Natural killer cell (primary cell): Measurements from ENCODE around the gene ADAM19. TPM values are rescaled to one million over a fixed set of nuclear protein-coding genes. Genes with fewer than 3 reads are reported as not detected.

ENCODE experiments used
- ATAC-seq, 3 donors: fragments of 150-1000 bp in 2 of 3; fragments of 200-7000 bp in 1 of 3; cut with Tn5 transposase; 1 replicate in 1 of 3; 2 replicates in 2 of 3; pipeline ENCODE4 v1.10.0; 2021; ENCODE audit warnings: mild to moderate bottlenecking in 2 of 3, moderate library complexity in 2 of 3
- DNase-seq, 2 donors: peaks; one replicate each; pipeline versions ENCODE4 v3.0.0 to v3.0.0-alpha.2; 2013 to 2021; ENCODE audit warnings: mixed read lengths in 1 of 2
- H3K27ac ChIP-seq: one replicate; pipeline ENCODE4 v1.5.1; 2013; ENCODE audit warnings: mild to moderate bottlenecking, low read length
- H3K27me3 ChIP-seq: one replicate; pipeline ENCODE4 v1.6.1; 2013; ENCODE audit warnings: low read length; ENCODE audit not compliant: control insufficient read depth, insufficient read depth
- H3K36me3 ChIP-seq: one replicate; pipeline ENCODE4 v1.6.1; 2013; ENCODE audit warnings: low read length; ENCODE audit not compliant: control insufficient read depth, insufficient read depth
- H3K4me1 ChIP-seq: one replicate; pipeline ENCODE4 v1.6.1; 2013; ENCODE audit warnings: low read length; ENCODE audit not compliant: control insufficient read depth, insufficient read depth
- H3K4me3 ChIP-seq: one replicate; pipeline ENCODE4 v1.5.1; 2013; ENCODE audit warnings: low read length
- H3K9me3 ChIP-seq: one replicate; pipeline ENCODE4 v1.6.1; 2013; ENCODE audit warnings: low read length; ENCODE audit not compliant: control insufficient read depth, insufficient read depth
- H3K27ac Mint-ChIP-seq, 2 donors: one replicate each; pipeline ENCODE4 v1.8.0; 2022; ENCODE audit warnings: mild to moderate bottlenecking in 2 of 2, mixed read lengths in 2 of 2, moderate library complexity in 1 of 2
- H3K27me3 Mint-ChIP-seq, 2 donors: one replicate each; pipeline ENCODE4 v1.8.0; 2022; ENCODE audit warnings: low read depth in 2 of 2, mixed read lengths in 2 of 2
- H3K36me3 Mint-ChIP-seq: one replicate; pipeline ENCODE4 v1.8.0; 2022; ENCODE audit warnings: mixed read lengths
- H3K4me1 Mint-ChIP-seq, 2 donors: one replicate each; pipeline ENCODE4 v1.8.0; 2022; ENCODE audit warnings: mixed read lengths in 2 of 2
- H3K4me3 Mint-ChIP-seq: one replicate; pipeline ENCODE4 v1.8.0; 2022; ENCODE audit warnings: mild to moderate bottlenecking, moderate library complexity, mixed read lengths
- H3K9me3 Mint-ChIP-seq, 2 donors: one replicate each; pipeline ENCODE4 v1.8.0; 2022; ENCODE audit warnings: mixed read lengths in 2 of 2
- CTCF ChIP-seq: fragments of 200-600 bp; IDR thresholded peaks from one replicate; pipeline ENCODE4 v1.8.0; 2022; ENCODE audit warnings: antibody characterized with exemption
- WGBS: methylation state at CpG from one replicate; pipeline ENCODE4 v1.1.7; 2013; ENCODE audit warnings: missing lambda C conversion rate; ENCODE audit not compliant: insufficient coverage; 5-methylcytosine and 5-hydroxymethylcytosine counted together
- intact Hi-C: fragments of 100-400 bp; cut with micrococcal nuclease; formaldehyde crosslinking; loops from one replicate; pipeline ENCODE4 v1.14.2; 2022
- total RNA-seq, 4 donors: library from RNA; stranded (reverse); fragments of 120-200 nt in 1 of 4; gene quantifications; one replicate each; pipeline versions ENCODE4 v1.2.3 to v1.2.4, GENCODE V29; 2013 to 2022

Gene ADAM19
- total RNA-seq, 3 donors from 2014 or later (not counting 1 experiment from before 2014, with no cell fraction given) = 1.2 to 28.0 (median 4.7) TPM

- Histone ChIP-seq H3K4me3 (no peak overlapping the region), H3K9me3 (no peaks in the 10 kb centered on the region), H3K27me3 (no peaks in the 10 kb centered on the region), H3K27ac (no peak overlapping the region), H3K4me1 (peaks cover 14% of the 10 kb centered on the region), H3K36me3 (no peaks in the 10 kb centered on the region)
- no peak overlapping the region for H3K27ac Mint-ChIP-seq
- TF ChIP-seq CTCF = no peak
- no peaks in the 10 kb centered on the region for H3K9me3 Mint-ChIP-seq
- no peaks in the 10 kb centered on the region for H3K36me3 Mint-ChIP-seq
- H3K27me3 Mint-ChIP-seq = peaks cover 10 to 18% of the 10 kb centered on the region in 2 donors
- DNase-seq = no peak
- no peak overlapping the region for H3K4me3 Mint-ChIP-seq
- 60% methylated on average over 2 of the region's 2 CpGs for WGBS
- peaks cover 38% of the 10 kb centered on the region in 2 donors for H3K4me1 Mint-ChIP-seq
- intact Hi-C loops = no loop called here
- no peak for ATAC-seq
These were observed 19.3 kb upstream of the ADAM19 start for GRCh38 chr5:157594675-157595459.

GRCh38 chr5:157594257-157594656 is 18.7 kb upstream of the ADAM19 start:
- H3K36me3 Mint-ChIP-seq = no peaks in the 10 kb centered on the region
- H3K4me1 ChIP-seq = peaks cover 14% of the 10 kb centered on the region
- H3K27ac ChIP-seq = no peak overlapping the region
- H3K4me3 ChIP-seq = no peak overlapping the region
- no peaks in the 10 kb centered on the region for H3K9me3 ChIP-seq
- no peak for ATAC-seq
- H3K27me3 ChIP-seq = no peaks in the 10 kb centered on the region
- no peak overlapping the region for H3K27ac Mint-ChIP-seq
- H3K4me1 Mint-ChIP-seq = peaks cover 38% of the 10 kb centered on the region in 2 donors
- TF ChIP-seq CTCF = no peak
- H3K36me3 ChIP-seq = no peaks in the 10 kb centered on the region
- no peak overlapping the region for H3K4me3 Mint-ChIP-seq
- H3K27me3 Mint-ChIP-seq = peaks cover 10 to 21% of the 10 kb centered on the region in 2 donors
- H3K9me3 Mint-ChIP-seq = no peaks in the 10 kb centered on the region
- intact Hi-C loops = no loop called here
- no peak for DNase-seq

- H3K27ac Mint-ChIP-seq = no peak overlapping the region
- no peak overlapping the region for H3K4me3 Mint-ChIP-seq
These were observed 17.6 kb upstream of the ADAM19 start for GRCh38 chr5:157593052-157593757.

More at GRCh38 chr5:157593052-157593757, 17.6 kb upstream of the ADAM19 start:
- Histone ChIP-seq H3K27me3 (no peaks in the 10 kb centered on the region), H3K9me3 (no peaks in the 10 kb centered on the region), H3K4me3 (no peak overlapping the region), H3K27ac (peak overlapping the region; percentile 82), H3K36me3 (no peaks in the 10 kb centered on the region), H3K4me1 (peaks cover 14% of the 10 kb centered on the region)
- H3K9me3 Mint-ChIP-seq = no peaks in the 10 kb centered on the region
- intact Hi-C loops = no loop called here
- H3K27me3 Mint-ChIP-seq = peaks cover 10 to 21% of the 10 kb centered on the region in 2 donors
- H3K36me3 Mint-ChIP-seq = no peaks in the 10 kb centered on the region
- DNase-seq (no peak), ATAC-seq (no peak)
- 84% methylated on average over 6 of the region's 6 CpGs for WGBS
- peaks cover 31 to 33% of the 10 kb centered on the region in 2 donors for H3K4me1 Mint-ChIP-seq
- TF ChIP-seq CTCF = no peak
